Ovary (tissue), 9 donors: Measurements from ENCODE around the gene PLXNA4. TPM values are rescaled to one million over a fixed set of nuclear protein-coding genes. Genes with fewer than 3 reads are reported as not detected.

ENCODE experiments used
- DNase-seq, 5 donors: peaks; one replicate each; pipeline ENCODE4 v3.0.0-alpha.2; 2019 to 2020
- H3K27ac ChIP-seq, 2 donors: fragments of 200-600 bp; one replicate each; pipeline versions ENCODE4 v1.5.1 to v1.8.0; 2019 to 2022
- H3K27me3 ChIP-seq: fragments of 200-600 bp; one replicate; pipeline ENCODE4 v1.8.0; 2022
- H3K36me3 ChIP-seq: fragments of 200-600 bp; sonication (generic); one replicate; pipeline ENCODE4 v1.5.1; 2019
- H3K4me1 ChIP-seq: one replicate; pipeline ENCODE4 v1.8.1; 2013; ENCODE audit warnings: mild to moderate bottlenecking, moderate library complexity; ENCODE audit not compliant: insufficient read depth
- H3K4me3 ChIP-seq: fragments of 200-600 bp; sonication (generic); one replicate; pipeline ENCODE4 v1.5.1; 2017
- H3K9me3 ChIP-seq, 2 donors: fragments of 200-600 bp in 1 of 2; sonication (generic) in 1 of 2; one replicate each; pipeline versions ENCODE4 v1.5.1 to v1.8.1; 2013 to 2019; ENCODE audit warnings: mild to moderate bottlenecking in 1 of 2, moderate library complexity in 1 of 2
- EP300 ChIP-seq: sonication (generic); formaldehyde crosslinking; IDR thresholded peaks from one replicate; pipeline ENCODE4 v1.6.1; 2017; ENCODE audit warnings: antibody characterized with exemption
- POLR2A ChIP-seq: fragments of 450-650 bp; IDR thresholded peaks from one replicate; pipeline ENCODE4 v1.6.1; 2017; ENCODE audit warnings: antibody characterized with exemption, mild to moderate bottlenecking, moderate library complexity
- WGBS, 3 donors: extraction: QIAGEN DNeasy Blood & Tissue Kit in 1 of 3; methylation state at CpG; one replicate each; pipeline versions ENCODE4 v1.1.5 to v1.1.7; 2013 to 2017; 5-methylcytosine and 5-hydroxymethylcytosine counted together
- intact Hi-C, 4 donors: fragments of 100-400 bp; cut with DNase I; formaldehyde crosslinking; loops; one replicate each; pipeline versions ENCODE4 v1.11.0 to v1.15.1; 2022 to 2023
- polyA plus RNA-seq, 2 donors: library from polyadenylated mRNA; stranded (reverse); fragments of 200-250 nt in 1 of 2; fragments of 350-450 nt in 1 of 2; fragmentation: Illumina TruSeq in 1 of 2; extraction: RNeasy Lipid Tissue Mini Kit (QIAGEN cat#74804) in 1 of 2; gene quantifications; one replicate each; pipeline ENCODE4 v1.2.3, GENCODE V29; 2013 to 2014
- total RNA-seq, 7 donors: library from RNA; depleted of rRNA in 2 of 7; stranded (reverse); fragments of >200 nt in 2 of 7; fragmentation: NEBNext Ultra II Directional in 3 of 7; extraction: Animal tissue kit (Norgen Biotek cat#: 25700) in 3 of 7; gene quantifications; one replicate each; pipeline versions ENCODE4 v1.1.0 to v1.2.4, GENCODE V29; 2016 to 2023
- TF ChIP-seq, protein P1 (sequence below), 3 donors: fragments of 450-650 bp in 2 of 3; fragments of 200-600 bp in 1 of 3; IDR thresholded peaks; one replicate each; pipeline versions ENCODE4 v1.5.1 to v1.8.0; 2016 to 2022; ENCODE audit warnings: antibody characterized with exemption in 3 of 3, mild to moderate bottlenecking in 1 of 3
- donor health status: DM: no; HTN: no; CAD: no; lungs with moderate emphysema.
- donor health status: DM: no; HTN: no; CAD: no.
- donor health status: Bipolar disorder and iron deficiency.
- donor health status: DM: yes; HTN: yes; CAD: no.
- donor health status: DM: no; HTN: no; CAD: no.
- donor health status: DM: yes; HTN: yes; CAD: no.

The PLXNA4 gene
- total and polyA plus RNA-seq, 9 donors = 5.1 to 39.9 (median 11.4) TPM

DNA sequence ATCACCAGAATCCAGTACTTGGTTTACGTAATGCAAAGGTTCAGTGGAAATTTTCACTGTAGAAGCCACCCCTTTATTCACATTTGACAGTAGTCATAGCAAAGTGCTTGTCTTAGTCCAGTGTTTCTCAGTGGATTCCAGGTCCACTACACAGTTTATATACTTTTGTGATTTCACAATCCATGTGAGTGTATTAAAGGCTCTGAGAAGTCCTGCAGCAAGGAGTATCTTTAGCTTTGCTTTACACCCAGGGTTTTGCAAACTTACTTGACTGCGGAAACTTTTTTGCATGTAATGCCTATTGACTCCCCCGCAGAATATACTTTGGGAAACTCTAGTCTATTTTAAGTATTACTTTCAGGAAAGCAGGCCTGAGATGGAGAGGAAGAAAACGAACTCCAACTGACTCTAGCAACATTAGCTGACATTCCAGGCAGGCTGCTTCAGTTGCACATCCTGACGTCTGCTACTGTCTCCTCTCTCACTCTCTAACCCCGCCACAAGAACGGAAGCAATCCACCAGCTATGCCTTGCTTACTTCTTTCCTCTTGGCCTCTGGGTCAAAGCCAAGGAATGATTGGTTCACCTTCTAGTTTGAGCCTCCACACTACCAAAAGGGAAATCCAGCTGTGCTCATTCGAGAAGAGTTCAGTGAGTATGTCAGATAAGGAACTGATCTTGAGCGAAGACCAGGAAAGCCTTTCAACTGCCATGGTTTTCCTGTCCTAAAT lies 6.2 kb downstream of the PLXNA4 start:
- H3K36me3 ChIP-seq = no peaks in the 10 kb centered on the region
- no peaks in the 10 kb centered on the region for H3K9me3 ChIP-seq
- intact Hi-C loops = loop anchor here in 1 of 4 donors (10.0 kb wide), 1 partner anchor 625 kb away; no protein-coding TSS in a partner anchor
- H3K27ac ChIP-seq = no peak overlapping the region
- 59 to 65% (median 64%) methylated on average over 9 of the region's 9 CpGs for WGBS, 3 donors
- H3K27me3 ChIP-seq = no peaks in the 10 kb centered on the region
- H3K4me1 ChIP-seq = no peaks in the 10 kb centered on the region
- no peak for TF ChIP-seq EP300
- no peak for TF ChIP-seq POLR2A
- TF ChIP-seq, protein P1, sequence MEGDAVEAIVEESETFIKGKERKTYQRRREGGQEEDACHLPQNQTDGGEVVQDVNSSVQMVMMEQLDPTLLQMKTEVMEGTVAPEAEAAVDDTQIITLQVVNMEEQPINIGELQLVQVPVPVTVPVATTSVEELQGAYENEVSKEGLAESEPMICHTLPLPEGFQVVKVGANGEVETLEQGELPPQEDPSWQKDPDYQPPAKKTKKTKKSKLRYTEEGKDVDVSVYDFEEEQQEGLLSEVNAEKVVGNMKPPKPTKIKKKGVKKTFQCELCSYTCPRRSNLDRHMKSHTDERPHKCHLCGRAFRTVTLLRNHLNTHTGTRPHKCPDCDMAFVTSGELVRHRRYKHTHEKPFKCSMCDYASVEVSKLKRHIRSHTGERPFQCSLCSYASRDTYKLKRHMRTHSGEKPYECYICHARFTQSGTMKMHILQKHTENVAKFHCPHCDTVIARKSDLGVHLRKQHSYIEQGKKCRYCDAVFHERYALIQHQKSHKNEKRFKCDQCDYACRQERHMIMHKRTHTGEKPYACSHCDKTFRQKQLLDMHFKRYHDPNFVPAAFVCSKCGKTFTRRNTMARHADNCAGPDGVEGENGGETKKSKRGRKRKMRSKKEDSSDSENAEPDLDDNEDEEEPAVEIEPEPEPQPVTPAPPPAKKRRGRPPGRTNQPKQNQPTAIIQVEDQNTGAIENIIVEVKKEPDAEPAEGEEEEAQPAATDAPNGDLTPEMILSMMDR (IDR thresholded peaks at IDR 0.05) = no peak
- DNase-seq = no peak
- H3K4me3 ChIP-seq = no peak overlapping the region

DNA sequence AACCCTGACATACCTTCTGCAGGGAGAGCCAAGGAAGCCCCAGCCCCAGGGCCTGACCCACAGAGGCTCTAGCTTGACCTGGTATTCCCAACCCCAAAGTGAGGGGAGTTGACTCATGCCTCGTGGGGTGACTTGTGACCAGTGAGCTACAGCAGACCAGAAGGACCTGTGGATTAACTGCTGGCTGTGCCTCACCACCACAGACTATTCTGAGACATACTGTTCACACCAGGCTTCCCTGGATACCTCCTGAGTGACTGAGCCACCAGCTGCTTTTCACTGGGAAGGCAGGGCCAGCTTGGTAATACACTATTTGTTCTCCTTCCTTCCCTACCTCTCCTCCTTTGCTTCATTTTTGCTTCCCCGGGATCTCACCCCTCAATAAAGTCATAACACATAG lies 7.3 kb downstream of the PLXNA4 start:
- TF ChIP-seq POLR2A (no peak), EP300 (no peak)
- TF ChIP-seq, protein P1 (IDR thresholded peaks at IDR 0.05) = no peak
- H3K27me3 ChIP-seq = no peaks in the 10 kb centered on the region
- H3K4me1 ChIP-seq = no peaks in the 10 kb centered on the region
- H3K4me3 ChIP-seq = no peak overlapping the region
- WGBS, 3 donors = 83 to 93% (median 93%) methylated on average over 2 of the region's 2 CpGs
- no peak for DNase-seq
- H3K36me3 ChIP-seq = no peaks in the 10 kb centered on the region
- intact Hi-C loops = no loop called here
- no peak overlapping the region for H3K27ac ChIP-seq
- H3K9me3 ChIP-seq = no peaks in the 10 kb centered on the region

DNA sequence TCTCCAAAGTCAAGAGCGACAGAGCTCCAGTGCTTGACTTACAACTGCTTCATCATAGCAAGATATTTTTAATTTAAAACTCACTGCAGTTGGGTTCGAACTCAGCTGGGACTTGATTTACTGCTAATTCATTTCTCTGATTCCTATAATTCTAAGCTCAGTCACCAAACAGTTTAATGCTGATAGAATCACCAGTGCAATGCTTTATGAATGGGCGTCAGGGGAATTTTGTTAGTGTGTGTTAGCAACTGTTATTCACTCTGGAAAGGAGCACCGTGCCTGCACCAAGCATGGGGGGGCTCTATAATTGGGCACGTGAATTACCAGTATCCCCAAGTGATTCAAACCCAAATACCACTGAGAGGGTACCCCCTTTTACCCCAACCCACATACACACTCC lies 10.4 kb downstream of the PLXNA4 start:
- H3K9me3 ChIP-seq = no peaks in the 10 kb centered on the region
- no peak overlapping the region for H3K4me3 ChIP-seq
- no peak for DNase-seq
- TF ChIP-seq EP300 = no peak
- TF ChIP-seq, protein P1 (IDR thresholded peaks at IDR 0.05) = no peak
- no peak for TF ChIP-seq POLR2A
- no peaks in the 10 kb centered on the region for H3K4me1 ChIP-seq
- 89 to 90% (median 89%) methylated on average over 5 of the region's 5 CpGs for WGBS, 3 donors
- intact Hi-C loops = no loop called here
- H3K36me3 ChIP-seq = no peaks in the 10 kb centered on the region
- H3K27ac ChIP-seq = no peak overlapping the region
- H3K27me3 ChIP-seq = no peaks in the 10 kb centered on the region

DNA sequence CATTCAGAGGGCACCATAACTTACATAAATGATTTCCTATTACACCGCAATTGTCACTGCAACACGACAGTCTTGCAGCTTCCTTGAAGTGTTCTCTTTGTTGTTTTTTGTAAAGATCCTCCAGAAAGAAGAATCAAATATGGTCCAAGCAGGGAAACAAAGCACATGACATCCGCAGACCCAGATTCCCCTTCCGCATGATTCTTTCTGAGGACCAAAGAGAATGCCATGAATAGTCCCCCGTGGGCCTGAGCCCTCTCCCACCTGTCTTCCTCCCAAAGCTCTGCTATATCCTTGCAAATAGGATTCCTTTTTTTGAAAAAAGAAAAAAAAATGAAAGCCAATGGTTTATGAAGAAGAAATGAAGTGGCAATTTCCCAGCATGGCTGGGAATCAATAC lies 10.8 kb downstream of the PLXNA4 start:
- H3K27me3 ChIP-seq = no peaks in the 10 kb centered on the region
- no peak overlapping the region for H3K4me3 ChIP-seq
- H3K27ac ChIP-seq = no peak overlapping the region
- intact Hi-C loops = no loop called here
- no peak for DNase-seq
- H3K9me3 ChIP-seq = no peaks in the 10 kb centered on the region
- H3K36me3 ChIP-seq = no peaks in the 10 kb centered on the region
- no peaks in the 10 kb centered on the region for H3K4me1 ChIP-seq
- TF ChIP-seq, protein P1 (IDR thresholded peaks at IDR 0.05) = no peak
- TF ChIP-seq EP300 (no peak), POLR2A (no peak)
- WGBS, 3 donors = 96 to 98% (median 96%) methylated on average over 5 of the region's 5 CpGs
